Right lobe of liver (tissue), 6 donors: ENCODE measurements around the gene SNHG17. TPM values are rescaled to one million over a fixed set of nuclear protein-coding genes. Genes with fewer than 3 reads are reported as not detected.
"Not testable (repeated sequence)": the region's sequence is repeated elsewhere in the genome, so short reads cannot be mapped to it uniquely, and the experiment has no call there.

Source experiments
- ATAC-seq, 4 donors: fragments of 200-7000 bp; cut with Tn5 transposase; one replicate each; pipeline ENCODE4 v1.9.1; 2020; ENCODE audit warnings: mild to moderate bottlenecking in 4 of 4, moderate library complexity in 4 of 4
- DNase-seq, 3 donors: peaks; one replicate each; pipeline ENCODE4 v3.0.0-alpha.2; 2020
- H3K27ac ChIP-seq, 3 donors: fragments of 200-600 bp; one replicate each; pipeline ENCODE4 v1.8.0; 2022
- H3K27me3 ChIP-seq, 2 donors: fragments of 200-600 bp; one replicate each; pipeline ENCODE4 v1.8.0; 2022
- H3K36me3 ChIP-seq, 4 donors: fragments of 200-600 bp; sonication (generic) in 1 of 4; one replicate each; pipeline versions ENCODE4 v1.5.1 to v1.8.0; 2017 to 2022; ENCODE audit warnings: control low read depth in 1 of 4
- H3K4me1 ChIP-seq, 4 donors: fragments of 200-600 bp; sonication (generic) in 1 of 4; one replicate each; pipeline versions ENCODE4 v1.5.1 to v1.8.0; 2017 to 2022; ENCODE audit warnings: control low read depth in 1 of 4
- H3K4me3 ChIP-seq, 3 donors: fragments of 200-600 bp; one replicate each; pipeline ENCODE4 v1.8.0; 2022
- H3K9me3 ChIP-seq, 4 donors: fragments of 200-600 bp; sonication (generic) in 1 of 4; one replicate each; pipeline versions ENCODE4 v1.5.1 to v1.8.0; 2017 to 2022; ENCODE audit warnings: control low read depth in 1 of 4
- CTCF ChIP-seq, 4 donors: fragments of 200-600 bp in 3 of 4; fragments of 450-650 bp in 1 of 4; IDR thresholded peaks; one replicate each; pipeline versions ENCODE4 v1.5.1 to v1.8.0; 2016 to 2022; ENCODE audit warnings: antibody characterized with exemption in 4 of 4, mild to moderate bottlenecking in 2 of 4
- POLR2A ChIP-seq: fragments of 450-650 bp; IDR thresholded peaks from one replicate; pipeline ENCODE4 v1.6.1; 2017; ENCODE audit warnings: antibody characterized with exemption, mild to moderate bottlenecking
- WGBS: methylation state at CpG from one replicate; pipeline ENCODE4 v1.1.6; 2018; ENCODE audit warnings: low coverage, low lambda C conversion rate; ENCODE audit not compliant: insufficient coverage; ENCODE audit errors: missing lambda C conversion rate; 5-methylcytosine and 5-hydroxymethylcytosine counted together
- intact Hi-C, 2 donors: fragments of 100-400 bp; cut with DNase I; formaldehyde crosslinking; loops; one replicate each; pipeline versions ENCODE4 v1.11.2 to v1.14.1; 2022
- total RNA-seq, 6 experiments: library from RNA; depleted of rRNA in 2 of 6; stranded (reverse); fragments of >200 nt in 2 of 6; fragmentation: NEBNext Ultra II Directional in 3 of 6; extraction: Animal tissue kit (Norgen Biotek cat#: 25700) in 3 of 6; gene quantifications; one replicate each; pipeline versions ENCODE4 v1.1.0 to v1.2.4, GENCODE V29; 2016 to 2023
- donor health status: DM: no; HTN: yes; CAD: no.
- donor health status: DM: no; HTN: no; CAD: no.
- donor health status: DM: no; HTN: no; CAD: no.
- donor health status: DM: no; HTN: yes; CAD: no.
- donor health status: DM: no; HTN: yes; CAD: no.

The SNHG17 gene
- total RNA-seq, 6 experiments from 2014 or later: 2.5 to 21.8 (median 8.5) TPM

GRCh38 chr20:38402089-38402488, 33.0 kb downstream of the SNHG17 start:
- no peak for ATAC-seq
- 92% methylated on average over 4 of the region's 5 CpGs for WGBS

GRCh38 chr20:38395751-38396395, 39.3 kb downstream of the SNHG17 start:
- DNase-seq, H3K36me3 ChIP-seq, H3K27me3 ChIP-seq, H3K4me1 ChIP-seq, H3K9me3 ChIP-seq, intact Hi-C loops, H3K4me3 ChIP-seq, H3K27ac ChIP-seq: not testable (repeated sequence)
- peak in 1 of 4 donors; percentile 40 for ATAC-seq
- 83% methylated on average over 1 of the region's 2 CpGs for WGBS

More at GRCh38 chr20:38402089-38402488, 33.0 kb downstream of the SNHG17 start:
- Histone ChIP-seq H3K4me1 (no peaks in the 10 kb centered on the region), H3K36me3 (no peaks in the 10 kb centered on the region), H3K27ac (no peak overlapping the region), H3K4me3 (no peak overlapping the region), H3K9me3 (no peaks in the 10 kb centered on the region), H3K27me3 (no peaks in the 10 kb centered on the region)
- intact Hi-C loops: no loop called here
- DNase-seq: no peak
- TF ChIP-seq POLR2A (no peak), CTCF (IDR thresholded peaks at IDR 0.05) (no peak)

GRCh38 chr20:38395165-38395564, 40.0 kb downstream of the SNHG17 start:
- DNase-seq (no peak), ATAC-seq (peak in 1 of 4 donors; percentile 66)
- WGBS: 26% methylated on average over 2 of the region's 2 CpGs
- Histone ChIP-seq H3K27ac (no peak overlapping the region), H3K9me3 (no peaks in the 10 kb centered on the region), H3K36me3 (no peaks in the 10 kb centered on the region), H3K27me3 (no peaks in the 10 kb centered on the region), H3K4me3 (no peak overlapping the region), H3K4me1 (no peaks in the 10 kb centered on the region)
- no peak for TF ChIP-seq CTCF (IDR thresholded peaks at IDR 0.05)
- TF ChIP-seq POLR2A: no peak
- intact Hi-C loops: no loop called here

- no peaks in the 10 kb centered on the region for H3K9me3 ChIP-seq
- no peak overlapping the region for H3K4me3 ChIP-seq
- H3K27ac ChIP-seq: no peak overlapping the region
- WGBS: 82% methylated on average over 5 of the region's 5 CpGs
- intact Hi-C loops: no loop called here
- no peak for ATAC-seq
- no peak for DNase-seq
- no peaks in the 10 kb centered on the region for H3K27me3 ChIP-seq
- no peaks in the 10 kb centered on the region for H3K4me1 ChIP-seq
- TF ChIP-seq POLR2A (no peak), CTCF (IDR thresholded peaks at IDR 0.05) (no peak)
- no peaks in the 10 kb centered on the region for H3K36me3 ChIP-seq
Measured at GRCh38 chr20:38393259-38393658, 41.9 kb downstream of the SNHG17 start.

GRCh38 chr20:38392356-38392755, 42.8 kb downstream of the SNHG17 start:
- no peak for DNase-seq
- intact Hi-C loops: no loop called here
- WGBS: 43% methylated on average over 3 of the region's 3 CpGs
- TF ChIP-seq CTCF (IDR thresholded peaks at IDR 0.05) (no peak), POLR2A (no peak)
- no peaks in the 10 kb centered on the region for H3K36me3 ChIP-seq
- no peaks in the 10 kb centered on the region for H3K27me3 ChIP-seq
- H3K9me3 ChIP-seq: no peaks in the 10 kb centered on the region
- no peaks in the 10 kb centered on the region for H3K4me1 ChIP-seq
- H3K27ac ChIP-seq: no peak overlapping the region
- H3K4me3 ChIP-seq: no peak overlapping the region
- peak; percentile 27 to 68 (median 54) for ATAC-seq
